Astrocyte of the spinal cord (primary cell): ENCODE measurements around the gene RECQL.
"Not testable (repeated sequence)": the region's sequence is repeated elsewhere in the genome, so short reads cannot be mapped to it uniquely, and the experiment has no call there.

Experiments used
- DNase-seq: peaks from one replicate; pipeline ENCODE4 v3.0.0; 2011; ENCODE audit warnings: low read depth, low spot score
- H3K4me3 ChIP-seq: 2 replicates; pipeline ENCODE4 v1.5.1; 2011; ENCODE audit warnings: low read depth, mild to moderate bottlenecking, low read length, moderate library complexity
- CTCF ChIP-seq: IDR thresholded peaks from 2 replicates; pipeline ENCODE4 v1.5.1; 2012; ENCODE audit warnings: low read depth, mild to moderate bottlenecking, low read length, inconsistent platforms
- in situ Hi-C: cut with HindIII; loops from 2 replicates; pipeline ENCODE4 v1.10.0; 2017; ENCODE audit warnings: low sequenced_read_pairs

RECQL gene

GRCh38 chr12:21439347-21439746, 62.1 kb downstream of the RECQL start:
- no peak for TF ChIP-seq CTCF
- in situ Hi-C loops, result no loop called here
- DNase-seq, result no peak
- no peak overlapping the region for H3K4me3 ChIP-seq

GRCh38 chr12:21438643-21439042, 62.8 kb downstream of the RECQL start:
- H3K4me3 ChIP-seq, result peak overlapping the region; percentile 88
- in situ Hi-C loops, result no loop called here
- no peak for TF ChIP-seq CTCF
- no peak for DNase-seq

- no peak for TF ChIP-seq CTCF
- no peak overlapping the region for H3K4me3 ChIP-seq
- in situ Hi-C loops, result no loop called here
- no peak for DNase-seq
Observed at GRCh38 chr12:21434699-21435098, 66.7 kb downstream of the RECQL start.

GRCh38 chr12:21433525-21433924, 67.9 kb downstream of the RECQL start:
- TF ChIP-seq CTCF, result no peak
- DNase-seq, result no peak
- no peak overlapping the region for H3K4me3 ChIP-seq
- in situ Hi-C loops, result no loop called here

GRCh38 chr12:21429994-21430393, 71.4 kb downstream of the RECQL start:
- in situ Hi-C loops, result no loop called here
- no peak for TF ChIP-seq CTCF

GRCh38 chr12:21428241-21428640, 73.2 kb downstream of the RECQL start:
- TF ChIP-seq CTCF, result no peak
- H3K4me3 ChIP-seq, result no peak overlapping the region
- in situ Hi-C loops, result no loop called here
- peak; percentile 54 for DNase-seq

More at GRCh38 chr12:21429994-21430393, 71.4 kb downstream of the RECQL start:
- DNase-seq, result no peak
- no peak overlapping the region for H3K4me3 ChIP-seq

GRCh38 chr12:21419009-21419699, 82.3 kb downstream of the RECQL start:
- H3K4me3 ChIP-seq, in situ Hi-C loops, DNase-seq: not testable (repeated sequence)
